ENCODE results near the gene SMARCAL1. TPM values are rescaled to one million over a fixed set of nuclear protein-coding genes. Genes with fewer than 3 reads are reported as not detected.

Gene SMARCAL1
- total RNA-seq, 4 donors from 2014 or later: 6.3 to 15.8 (median 11.6) TPM

GRCh38 chr2:216522892-216523502 is 110.7 kb downstream of the SMARCAL1 start:
- no peak overlapping the region for H3K27ac ChIP-seq (replicated peaks in 1 of 4)
- no peak for DNase-seq (ENCODE audit: extremely low spot score)
- H3K27me3 ChIP-seq: no peaks in the 10 kb centered on the region
- H3K36me3 ChIP-seq: no peaks in the 10 kb centered on the region
- no peak overlapping the region for H3K4me3 ChIP-seq
- TF ChIP-seq POLR2AphosphoS5 (IDR thresholded peaks at IDR 0.05): no peak
- TF ChIP-seq POLR2A (IDR thresholded peaks at IDR 0.05; ENCODE audit: low read depth): no peak
- TF ChIP-seq CTCF (IDR thresholded peaks at IDR 0.05): no peak
- no peak for TF ChIP-seq EP300 (IDR thresholded peaks at IDR 0.05)
- no peaks in the 10 kb centered on the region for H3K9me3 ChIP-seq
- H3K4me1 ChIP-seq: peaks cover 3 to 19% (median 9%) of the 10 kb centered on the region in 4 donors
- intact Hi-C loops (cut with DNase I): loop anchor here (10.0 kb wide), 1 partner anchor 992 kb away; no protein-coding TSS in a partner anchor
- WGBS: 77% methylated on average over 1 of the region's 1 CpG

GRCh38 chr2:216525972-216526371 is 113.7 kb downstream of the SMARCAL1 start:
- Histone ChIP-seq H3K4me3 (no peak overlapping the region), H3K4me1 (no peaks in the 10 kb centered on the region), H3K9me3 (no peaks in the 10 kb centered on the region), H3K27me3 (no peaks in the 10 kb centered on the region), H3K27ac (replicated peaks in 1 of 4) (no peak overlapping the region), H3K36me3 (no peaks in the 10 kb centered on the region)
- intact Hi-C loops (cut with DNase I): loop anchor here (5.0 to 10.0 kb wide), 2 partner anchors 66 to 989 kb away; no protein-coding TSS in a partner anchor
- no peak for DNase-seq (ENCODE audit: extremely low spot score)
- 68% methylated on average over 4 of the region's 4 CpGs for WGBS
- TF ChIP-seq POLR2AphosphoS5 (IDR thresholded peaks at IDR 0.05) (no peak), CTCF (IDR thresholded peaks at IDR 0.05) (no peak), EP300 (IDR thresholded peaks at IDR 0.05) (no peak), POLR2A (IDR thresholded peaks at IDR 0.05; ENCODE audit: low read depth) (no peak)

GRCh38 chr2:216526939-216527338 is 114.7 kb downstream of the SMARCAL1 start:
- no peaks in the 10 kb centered on the region for H3K4me1 ChIP-seq
- no peaks in the 10 kb centered on the region for H3K9me3 ChIP-seq
- no peaks in the 10 kb centered on the region for H3K36me3 ChIP-seq
- H3K27ac ChIP-seq (replicated peaks in 1 of 4): no peak overlapping the region
- intact Hi-C loops (cut with DNase I): loop anchor here (5.0 to 10.0 kb wide), 2 partner anchors 65 to 988 kb away; no protein-coding TSS in a partner anchor
- TF ChIP-seq EP300 (IDR thresholded peaks at IDR 0.05) (no peak), POLR2A (IDR thresholded peaks at IDR 0.05; ENCODE audit: low read depth) (no peak), CTCF (IDR thresholded peaks at IDR 0.05) (no peak), POLR2AphosphoS5 (IDR thresholded peaks at IDR 0.05) (no peak)
- no peak overlapping the region for H3K4me3 ChIP-seq
- WGBS: 94% methylated on average over 1 of the region's 1 CpG
- DNase-seq (ENCODE audit: extremely low spot score): no peak
- H3K27me3 ChIP-seq: no peaks in the 10 kb centered on the region

- intact Hi-C loops (cut with DNase I): loop anchor here (5.0 to 10.0 kb wide), 2 partner anchors 65 to 987 kb away; no protein-coding TSS in a partner anchor
- H3K9me3 ChIP-seq: no peaks in the 10 kb centered on the region
- no peaks in the 10 kb centered on the region for H3K36me3 ChIP-seq
- H3K27ac ChIP-seq (replicated peaks in 1 of 4): no peak overlapping the region
- no peaks in the 10 kb centered on the region for H3K27me3 ChIP-seq
- WGBS: 100% methylated on average over 1 of the region's 1 CpG
- TF ChIP-seq POLR2A (IDR thresholded peaks at IDR 0.05; ENCODE audit: low read depth) (no peak), CTCF (IDR thresholded peaks at IDR 0.05) (no peak), POLR2AphosphoS5 (IDR thresholded peaks at IDR 0.05) (no peak), EP300 (IDR thresholded peaks at IDR 0.05) (no peak)
- peaks cover 0 to 5% (median 0%) of the 10 kb centered on the region in 4 donors for H3K4me1 ChIP-seq
- no peak for DNase-seq (ENCODE audit: extremely low spot score)
- H3K4me3 ChIP-seq: no peak overlapping the region
Observed at GRCh38 chr2:216527600-216527999, 115.3 kb downstream of the SMARCAL1 start.

Measured in esophagus muscularis mucosa (tissue), 4 donors.